Ovary (tissue), 3 donors: Measurements from ENCODE around the gene PRAME.

Experiments used
- EP300 ChIP-seq: sonication (generic); formaldehyde crosslinking; IDR thresholded peaks from one replicate; pipeline ENCODE4 v1.6.1; 2017; ENCODE audit warnings: antibody characterized with exemption
- POLR2A ChIP-seq: fragments of 450-650 bp; IDR thresholded peaks from one replicate; pipeline ENCODE4 v1.6.1; 2017; ENCODE audit warnings: antibody characterized with exemption, mild to moderate bottlenecking, moderate library complexity
- TF ChIP-seq, protein P1 (sequence below), 3 donors: fragments of 450-650 bp in 2 of 3; fragments of 200-600 bp in 1 of 3; IDR thresholded peaks; one replicate each; pipeline versions ENCODE4 v1.5.1 to v1.8.0; 2016 to 2022; ENCODE audit warnings: antibody characterized with exemption in 3 of 3, mild to moderate bottlenecking in 1 of 3
- donor health status: DM: no; HTN: no; CAD: no.

DNA sequence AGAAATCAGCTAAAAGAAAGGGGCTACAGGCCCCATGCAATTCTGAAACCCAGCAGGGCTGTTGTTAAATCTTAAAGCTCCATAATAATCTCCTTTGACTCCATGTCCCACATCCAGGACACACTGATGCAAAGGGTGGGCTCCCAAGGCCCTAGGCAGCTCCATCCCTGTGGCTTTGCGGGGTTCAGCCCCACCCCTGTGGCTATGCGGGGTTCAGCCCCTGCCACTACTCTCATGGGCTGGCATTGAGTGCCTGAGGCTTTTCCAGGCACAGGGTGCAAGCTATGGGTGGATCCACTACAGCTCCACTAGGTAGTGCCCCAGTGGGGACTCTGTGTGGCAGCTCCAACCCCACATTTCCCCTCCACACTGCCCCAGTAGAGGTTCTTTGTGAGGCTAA is 30.3 kb downstream of the PRAME start:
- TF ChIP-seq, protein P1, sequence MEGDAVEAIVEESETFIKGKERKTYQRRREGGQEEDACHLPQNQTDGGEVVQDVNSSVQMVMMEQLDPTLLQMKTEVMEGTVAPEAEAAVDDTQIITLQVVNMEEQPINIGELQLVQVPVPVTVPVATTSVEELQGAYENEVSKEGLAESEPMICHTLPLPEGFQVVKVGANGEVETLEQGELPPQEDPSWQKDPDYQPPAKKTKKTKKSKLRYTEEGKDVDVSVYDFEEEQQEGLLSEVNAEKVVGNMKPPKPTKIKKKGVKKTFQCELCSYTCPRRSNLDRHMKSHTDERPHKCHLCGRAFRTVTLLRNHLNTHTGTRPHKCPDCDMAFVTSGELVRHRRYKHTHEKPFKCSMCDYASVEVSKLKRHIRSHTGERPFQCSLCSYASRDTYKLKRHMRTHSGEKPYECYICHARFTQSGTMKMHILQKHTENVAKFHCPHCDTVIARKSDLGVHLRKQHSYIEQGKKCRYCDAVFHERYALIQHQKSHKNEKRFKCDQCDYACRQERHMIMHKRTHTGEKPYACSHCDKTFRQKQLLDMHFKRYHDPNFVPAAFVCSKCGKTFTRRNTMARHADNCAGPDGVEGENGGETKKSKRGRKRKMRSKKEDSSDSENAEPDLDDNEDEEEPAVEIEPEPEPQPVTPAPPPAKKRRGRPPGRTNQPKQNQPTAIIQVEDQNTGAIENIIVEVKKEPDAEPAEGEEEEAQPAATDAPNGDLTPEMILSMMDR (IDR thresholded peaks at IDR 0.05) = no peak
- no peak for TF ChIP-seq POLR2A
- TF ChIP-seq EP300 = no peak
